WTC11 (cell line): ENCODE results near the gene PLA2G5.

Experiments
- ATF2 ChIP-seq: sonication (generic); formaldehyde crosslinking; IDR thresholded peaks from 2 replicates; pipeline ENCODE4 v1.8.1; 2022; ENCODE audit warnings: low read depth, missing genetic modification reagents, borderline replicate concordance
- CTCF ChIP-seq: fragments of 200-600 bp; IDR thresholded peaks from 2 replicates; pipeline ENCODE4 v1.8.0; 2022; ENCODE audit warnings: antibody characterized with exemption
- GABPB1 ChIP-seq: sonication (generic); formaldehyde crosslinking; IDR thresholded peaks from 2 replicates; pipeline ENCODE4 v1.8.1; 2023; ENCODE audit warnings: mild to moderate bottlenecking, missing genetic modification reagents

GRCh38 chr1:20111452-20111851 lies 41.5 kb downstream of the PLA2G5 start:
- TF ChIP-seq CTCF (no peak), GABPB1 (CRISPR knock-in tag) (no peak), ATF2 (CRISPR knock-in tag) (no peak)
